CD4-positive, CD25-positive, alpha-beta regulatory T cell (primary cell): ENCODE measurements around the gene HAVCR1. TPM values are rescaled to one million over a fixed set of nuclear protein-coding genes. Genes with fewer than 3 reads are reported as not detected.
A peak's percentile ranks its signal among the peaks of the same experiment; 100 is the strongest.
"Not testable (repeated sequence)": the region's sequence is repeated elsewhere in the genome, so short reads cannot be mapped to it uniquely, and the experiment has no call there.

Experiments used
- ATAC-seq, 2 donors: fragments of 150-1000 bp; cut with Tn5 transposase; one replicate each; pipeline ENCODE4 v1.10.0; 2021; ENCODE audit warnings: low read depth in 2 of 2, moderate number of reproducible peaks in 2 of 2, moderate library complexity in 1 of 2
- DNase-seq, 3 donors: peaks; one replicate each; pipeline versions ENCODE4 v3.0.0 to v3.0.0-alpha.2; 2012 to 2022; ENCODE audit warnings: mixed read lengths in 1 of 3
- H3K27ac ChIP-seq: one replicate; pipeline ENCODE4 v1.7.0; 2013; ENCODE audit warnings: mild to moderate bottlenecking, low read length; ENCODE audit not compliant: insufficient read depth, poor library complexity, severe bottlenecking
- H3K27me3 ChIP-seq: one replicate; pipeline ENCODE4 v1.7.0; 2013; ENCODE audit warnings: low read length; ENCODE audit not compliant: control insufficient read depth, insufficient read depth
- H3K36me3 ChIP-seq: one replicate; pipeline ENCODE4 v1.7.0; 2013; ENCODE audit warnings: mild to moderate bottlenecking, low read length, moderate library complexity; ENCODE audit not compliant: control insufficient read depth, insufficient read depth
- H3K4me1 ChIP-seq: 2 replicates; pipeline ENCODE4 v1.7.0; 2013; ENCODE audit warnings: mild to moderate bottlenecking, low read length; ENCODE audit not compliant: insufficient read depth, control insufficient read depth, poor library complexity, severe bottlenecking
- H3K4me3 ChIP-seq: one replicate; pipeline ENCODE4 v1.7.0; 2013; ENCODE audit warnings: low read depth, mild to moderate bottlenecking, low read length, moderate library complexity
- H3K9me3 ChIP-seq, 2 experiments: 1 replicate in 1 of 2; 2 replicates in 1 of 2; pipeline ENCODE4 v1.7.0; 2013; ENCODE audit warnings: low read length in 2 of 2, mild to moderate bottlenecking in 1 of 2, moderate library complexity in 1 of 2; ENCODE audit not compliant: control insufficient read depth in 2 of 2
- H3K27ac Mint-ChIP-seq, 3 donors: one replicate each; pipeline ENCODE4 v1.8.0; 2020 to 2022; ENCODE audit warnings: mild to moderate bottlenecking in 3 of 3, mixed read lengths in 3 of 3, moderate library complexity in 2 of 3
- H3K27me3 Mint-ChIP-seq: one replicate; pipeline ENCODE4 v1.8.0; 2022; ENCODE audit warnings: mild to moderate bottlenecking, mixed read lengths
- H3K36me3 Mint-ChIP-seq: one replicate; pipeline ENCODE4 v1.8.0; 2020; ENCODE audit warnings: mixed read lengths
- H3K4me1 Mint-ChIP-seq, 4 donors: one replicate each; pipeline ENCODE4 v1.8.0; 2020 to 2022; ENCODE audit warnings: mixed read lengths in 4 of 4, mild to moderate bottlenecking in 1 of 4
- H3K4me3 Mint-ChIP-seq, 4 donors: one replicate each; pipeline ENCODE4 v1.8.0; 2020 to 2022; ENCODE audit warnings: mild to moderate bottlenecking in 4 of 4, mixed read lengths in 4 of 4, moderate library complexity in 3 of 4
- H3K9me3 Mint-ChIP-seq, 7 donors: one replicate each; pipeline ENCODE4 v1.8.0; 2020 to 2022; ENCODE audit warnings: mixed read lengths in 7 of 7, mild to moderate bottlenecking in 3 of 7, moderate library complexity in 2 of 7
- polyA plus RNA-seq, 4 donors: library from polyadenylated mRNA; unstranded; fragments of 300-500 nt; fragmentation: Illumina TruSeq; gene quantifications; one replicate each; pipeline ENCODE4 v1.2.3, GENCODE V29; 2021
- total RNA-seq: library from RNA; stranded (reverse); gene quantifications from one replicate; pipeline ENCODE4 v1.2.3, GENCODE V29; 2022

Gene HAVCR1
- total and polyA plus RNA-seq, 5 donors from 2014 or later, result 1.7 to 8.2 (median 5.5) TPM

GRCh38 chr5:157063776-157064430 lies 5.0 kb upstream of the HAVCR1 start:
- DNase-seq, result no peak
- Mint-ChIP-seq H3K4me3 (no peak overlapping the region), H3K36me3 (no peaks in the 10 kb centered on the region), H3K4me1 (peaks cover 0 to 12% (median 6%) of the 10 kb centered on the region in 4 donors), H3K27me3 (no peaks in the 10 kb centered on the region), H3K9me3 (peaks cover 0 to 3% (median 0%) of the 10 kb centered on the region in 7 donors), H3K27ac (peak overlapping the region in 2 of 3 donors; percentile 16 to 20)
- H3K9me3 ChIP-seq, result no peaks in the 10 kb centered on the region
- H3K27ac ChIP-seq, result no peak overlapping the region
- H3K4me3 ChIP-seq, result no peak overlapping the region
- H3K27me3 ChIP-seq, result no peaks in the 10 kb centered on the region
- ATAC-seq, result no peak
- H3K4me1 ChIP-seq, result no peaks in the 10 kb centered on the region
- H3K36me3 ChIP-seq, result no peaks in the 10 kb centered on the region

- Mint-ChIP-seq H3K27ac (no peak overlapping the region), H3K36me3 (no peaks in the 10 kb centered on the region), H3K27me3 (no peaks in the 10 kb centered on the region), H3K9me3 (peaks cover 0 to 3% (median 0%) of the 10 kb centered on the region in 7 donors), H3K4me1 (no peaks in the 10 kb centered on the region), H3K4me3 (no peak overlapping the region)
- Histone ChIP-seq H3K27me3 (no peaks in the 10 kb centered on the region), H3K4me3 (no peak overlapping the region), H3K27ac (no peak overlapping the region), H3K36me3 (no peaks in the 10 kb centered on the region), H3K4me1 (no peaks in the 10 kb centered on the region), H3K9me3 (no peaks in the 10 kb centered on the region)
- ATAC-seq (no peak), DNase-seq (no peak)
These were observed 975 bp upstream of the HAVCR1 start for GRCh38 chr5:157059891-157060290.

- no peak overlapping the region for H3K27ac ChIP-seq
- Mint-ChIP-seq H3K36me3 (no peaks in the 10 kb centered on the region), H3K9me3 (peaks cover 0 to 2% (median 0%) of the 10 kb centered on the region in 7 donors), H3K27ac (peak overlapping the region in 1 of 3 donors; percentile 78), H3K4me3 (peak overlapping the region in 1 of 4 donors; percentile 34), H3K4me1 (no peaks in the 10 kb centered on the region), H3K27me3 (no peaks in the 10 kb centered on the region)
- no peaks in the 10 kb centered on the region for H3K4me1 ChIP-seq
- H3K4me3 ChIP-seq, result no peak overlapping the region
- no peaks in the 10 kb centered on the region for H3K9me3 ChIP-seq
- no peak for DNase-seq
- no peak for ATAC-seq
- H3K36me3 ChIP-seq, result no peaks in the 10 kb centered on the region
- no peaks in the 10 kb centered on the region for H3K27me3 ChIP-seq
These were observed 1.2 kb downstream of the HAVCR1 start for GRCh38 chr5:157057459-157058370.

- not testable (repeated sequence) for H3K27ac ChIP-seq, H3K4me1 Mint-ChIP-seq, H3K4me1 ChIP-seq, H3K36me3 ChIP-seq, ATAC-seq, H3K4me3 ChIP-seq, H3K9me3 Mint-ChIP-seq, H3K4me3 Mint-ChIP-seq, H3K27me3 Mint-ChIP-seq, H3K36me3 Mint-ChIP-seq, H3K27ac Mint-ChIP-seq, DNase-seq, H3K27me3 ChIP-seq, H3K9me3 ChIP-seq
These were observed 2.1 kb downstream of the HAVCR1 start for GRCh38 chr5:157056848-157057247.

- H3K27ac Mint-ChIP-seq, result peak overlapping the region in 2 of 3 donors; percentile 56 to 93
These were observed 7.2 kb downstream of the HAVCR1 start for GRCh38 chr5:157051604-157052245.

GRCh38 chr5:157050050-157050449 lies 8.9 kb downstream of the HAVCR1 start:
- Mint-ChIP-seq H3K9me3 (peaks cover 0 to 5% (median 0%) of the 10 kb centered on the region in 7 donors), H3K4me1 (peaks cover 23 to 70% (median 44%) of the 10 kb centered on the region in 4 donors), H3K27me3 (peaks cover 4% of the 10 kb centered on the region), H3K4me3 (peak overlapping the region; percentile 88 to 92 (median 90)), H3K36me3 (peaks cover 24% of the 10 kb centered on the region), H3K27ac (peak overlapping the region; percentile 89 to 95 (median 93))
- Histone ChIP-seq H3K4me1 (peaks cover 9% of the 10 kb centered on the region), H3K4me3 (peak overlapping the region; percentile 86), H3K27ac (peak overlapping the region; percentile 64), H3K9me3 (no peaks in the 10 kb centered on the region), H3K27me3 (no peaks in the 10 kb centered on the region), H3K36me3 (no peaks in the 10 kb centered on the region)
- peak in 2 of 3 donors; percentile 16 to 75 for DNase-seq
- peak; percentile 53 to 70 for ATAC-seq

More at GRCh38 chr5:157051604-157052245, 7.2 kb downstream of the HAVCR1 start:
- DNase-seq (no peak), ATAC-seq (no peak)
- Mint-ChIP-seq H3K4me1 (peaks cover 22 to 55% (median 37%) of the 10 kb centered on the region in 4 donors), H3K9me3 (peaks cover 0 to 5% (median 0%) of the 10 kb centered on the region in 7 donors), H3K4me3 (peak overlapping the region in 3 of 4 donors; percentile 4 to 88 (median 34)), H3K27me3 (peaks cover 4% of the 10 kb centered on the region), H3K36me3 (peaks cover 14% of the 10 kb centered on the region)
- no peaks in the 10 kb centered on the region for H3K36me3 ChIP-seq
- H3K4me3 ChIP-seq, result no peak overlapping the region
- no peaks in the 10 kb centered on the region for H3K27me3 ChIP-seq
- H3K4me1 ChIP-seq, result peaks cover 9% of the 10 kb centered on the region
- no peaks in the 10 kb centered on the region for H3K9me3 ChIP-seq
- H3K27ac ChIP-seq, result no peak overlapping the region

GRCh38 chr5:157049605-157050004 lies 9.3 kb downstream of the HAVCR1 start:
- ATAC-seq, result no peak
- Mint-ChIP-seq H3K27me3 (peaks cover 4% of the 10 kb centered on the region), H3K27ac (peak overlapping the region; percentile 89 to 95 (median 93)), H3K4me3 (peak overlapping the region; percentile 88 to 92 (median 90)), H3K36me3 (peaks cover 24% of the 10 kb centered on the region), H3K4me1 (peaks cover 26 to 74% (median 47%) of the 10 kb centered on the region in 4 donors), H3K9me3 (peaks cover 0 to 5% (median 0%) of the 10 kb centered on the region in 7 donors)
- no peaks in the 10 kb centered on the region for H3K36me3 ChIP-seq
- H3K4me1 ChIP-seq, result peaks cover 13% of the 10 kb centered on the region
- no peak for DNase-seq
- no peaks in the 10 kb centered on the region for H3K9me3 ChIP-seq
- peak overlapping the region; percentile 64 for H3K27ac ChIP-seq
- peak overlapping the region; percentile 86 for H3K4me3 ChIP-seq
- H3K27me3 ChIP-seq, result no peaks in the 10 kb centered on the region
